Neural cell (in vitro differentiated cells): Measurements from ENCODE around the gene DIDO1. TPM values are rescaled to one million over a fixed set of nuclear protein-coding genes. Genes with fewer than 3 reads are reported as not detected.

Experiments
- H2AFZ ChIP-seq: fragments of 200-600, 300-800 bp; sonication (generic), shearing (Covaris generic); 2 replicates; pipeline ENCODE4 v1.6.0; 2014; ENCODE audit warnings: low read depth, mild to moderate bottlenecking, antibody characterized with exemption, low read length, moderate library complexity
- H3F3A ChIP-seq: fragments of 200-600 bp; shearing (Covaris generic); 2 replicates; pipeline ENCODE4 v1.6.1; 2016; ENCODE audit warnings: mild to moderate bottlenecking, moderate library complexity, mixed read lengths, antibody characterized with exemption, low read length; ENCODE audit not compliant: insufficient read depth, poor library complexity, severe bottlenecking
- H3K27ac ChIP-seq: fragments of 200-600, 300-800 bp; sonication (generic), shearing (Covaris generic); 2 replicates; pipeline ENCODE4 v1.5.1; 2014; ENCODE audit warnings: mild to moderate bottlenecking, low read length, moderate library complexity
- H3K27me3 ChIP-seq: fragments of 300-800, 200-600 bp; sonication (generic), shearing (Covaris generic); 2 replicates; pipeline ENCODE4 v1.6.0; 2014; ENCODE audit warnings: mild to moderate bottlenecking, low read depth, low read length, moderate library complexity; ENCODE audit not compliant: insufficient read depth
- H3K36me3 ChIP-seq: fragments of 300-800, 200-600 bp; sonication (generic), shearing (Covaris generic); 2 replicates; pipeline ENCODE4 v1.5.1; 2014; ENCODE audit warnings: mild to moderate bottlenecking, antibody characterized with exemption, low read length, moderate library complexity; ENCODE audit not compliant: insufficient read depth
- H3K4me2 ChIP-seq: fragments of 300-800, 200-600 bp; sonication (generic), shearing (Covaris generic); 2 replicates; pipeline ENCODE4 v1.6.0; 2014; ENCODE audit warnings: mild to moderate bottlenecking, low read length
- H3K4me3 ChIP-seq: fragments of 300-800, 200-600 bp; sonication (generic), shearing (Covaris generic); 2 replicates; pipeline ENCODE4 v1.5.1; 2014; ENCODE audit warnings: mild to moderate bottlenecking, low read length, moderate library complexity
- H3K79me2 ChIP-seq: fragments of 200-600 bp; shearing (Covaris generic); replicated peaks from 2 replicates; pipeline ENCODE4 v1.6.0; 2014; ENCODE audit warnings: mild to moderate bottlenecking, low read length, moderate library complexity; ENCODE audit not compliant: insufficient read depth
- H3K9ac ChIP-seq: fragments of 300-800, 200-600 bp; sonication (generic), shearing (Covaris generic); 2 replicates; pipeline ENCODE4 v1.6.1; 2016; ENCODE audit warnings: mild to moderate bottlenecking, low read length, mixed read lengths
- H3K9me2 ChIP-seq: fragments of 200-600 bp; shearing (Covaris generic); 2 replicates; pipeline ENCODE4 v1.6.1; 2016; ENCODE audit warnings: mild to moderate bottlenecking, low read length, mixed read lengths; ENCODE audit not compliant: insufficient read depth
- H3K9me3 ChIP-seq: fragments of 200-600, 300-800 bp; sonication (generic), shearing (Covaris generic); 2 replicates; pipeline ENCODE4 v1.6.1; 2016; ENCODE audit warnings: mild to moderate bottlenecking, mixed run types, low read length, moderate library complexity, mixed read lengths
- H4K20me1 ChIP-seq: fragments of 200-600 bp; shearing (Covaris generic); 2 replicates; pipeline ENCODE4 v1.6.1; 2016; ENCODE audit warnings: mild to moderate bottlenecking, mixed run types; ENCODE audit not compliant: insufficient read depth
- EP300 ChIP-seq: fragments of 450-650 bp; conservative IDR thresholded peaks from 2 replicates; pipeline ENCODE4 v1.6.1; 2014; ENCODE audit warnings: antibody characterized with exemption, mild to moderate bottlenecking, moderate library complexity; ENCODE audit not compliant: poor library complexity, severe bottlenecking
- EZH2 ChIP-seq: fragments of 200-600, 300-800 bp; shearing (Covaris generic), sonication (generic); IDR thresholded peaks from 2 replicates; pipeline ENCODE4 v1.6.1; 2014; ENCODE audit warnings: antibody characterized with exemption, low read length, borderline replicate concordance, mild to moderate bottlenecking; ENCODE audit not compliant: insufficient read depth, poor library complexity, severe bottlenecking
- MXI1 ChIP-seq: fragments of 450-650 bp; conservative IDR thresholded peaks from 2 replicates; pipeline ENCODE4 v1.6.1; 2014; ENCODE audit warnings: antibody characterized with exemption, mild to moderate bottlenecking; ENCODE audit not compliant: poor library complexity, severe bottlenecking
- POLR2AphosphoS5 ChIP-seq: IDR thresholded peaks from 2 replicates; pipeline ENCODE4 v1.6.1; 2012
- RAD21 ChIP-seq: fragments of 450-650 bp; conservative IDR thresholded peaks from 2 replicates; pipeline ENCODE4 v1.6.1; 2014; ENCODE audit warnings: antibody characterized with exemption, mild to moderate bottlenecking, moderate library complexity
- SMC3 ChIP-seq: fragments of 450-650 bp; conservative IDR thresholded peaks from 2 replicates; pipeline ENCODE4 v1.6.1; 2014; ENCODE audit warnings: antibody characterized with exemption, mild to moderate bottlenecking, moderate library complexity; ENCODE audit not compliant: poor library complexity
- TAF1 ChIP-seq: IDR thresholded peaks from 2 replicates; pipeline ENCODE4 v1.6.1; 2012; ENCODE audit warnings: low read depth
- polyA plus RNA-seq: library from polyadenylated mRNA; depleted of rRNA; stranded (reverse); fragments of >200 nt; gene quantifications from 2 replicates; pipeline ENCODE4 v1.2.3, GENCODE V29; 2014
- TF ChIP-seq, protein P1 (sequence below): IDR thresholded peaks from 2 replicates; pipeline ENCODE4 v1.6.1; 2012; ENCODE audit warnings: borderline replicate concordance
- TF ChIP-seq, protein P2 (sequence below): fragments of 450-650 bp; IDR thresholded peaks from 2 replicates; pipeline ENCODE4 v1.5.1; 2014; ENCODE audit warnings: antibody characterized with exemption, mild to moderate bottlenecking, moderate library complexity; ENCODE audit not compliant: poor library complexity, severe bottlenecking

Gene DIDO1
- polyA plus RNA-seq, 1 donor from 2014 or later = 42.8 TPM

DNA sequence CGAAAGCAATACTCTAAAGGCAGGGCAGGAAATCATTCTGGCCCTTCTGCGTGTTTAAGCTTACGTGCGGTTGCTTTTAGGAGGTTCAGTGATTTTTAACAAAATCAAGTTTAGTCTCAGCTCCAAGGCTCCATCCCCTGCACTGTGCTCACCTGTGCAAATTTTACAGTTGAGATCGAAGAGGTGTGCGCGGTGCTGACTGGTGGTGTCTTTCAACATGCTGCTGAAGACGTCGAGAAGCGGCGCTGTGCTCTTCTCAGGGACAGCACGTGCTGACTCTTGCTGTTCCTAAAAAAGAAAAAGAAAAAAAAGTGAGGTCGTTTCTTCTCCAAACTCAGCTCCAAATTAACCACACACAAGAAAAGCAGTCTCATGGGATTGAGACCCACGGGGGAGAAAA, 32.0 kb downstream of the DIDO1 start:
- H3K9me2 ChIP-seq = no peaks in the 10 kb centered on the region
- peaks cover 13% of the 10 kb centered on the region for H3K36me3 ChIP-seq
- H3K79me2 ChIP-seq = no peaks in the 10 kb centered on the region
- H3K9me3 ChIP-seq = no peaks in the 10 kb centered on the region
- H3K27ac ChIP-seq = no peak overlapping the region
- no peaks in the 10 kb centered on the region for H3F3A ChIP-seq
- no peak overlapping the region for H3K9ac ChIP-seq
- no peaks in the 10 kb centered on the region for H4K20me1 ChIP-seq
- H3K4me2 ChIP-seq = no peak overlapping the region
- H2AFZ ChIP-seq = no peak overlapping the region
- H3K4me3 ChIP-seq = no peak overlapping the region
- TF ChIP-seq MXI1 = no peak
- no peak for TF ChIP-seq POLR2AphosphoS5
- TF ChIP-seq, protein P1, sequence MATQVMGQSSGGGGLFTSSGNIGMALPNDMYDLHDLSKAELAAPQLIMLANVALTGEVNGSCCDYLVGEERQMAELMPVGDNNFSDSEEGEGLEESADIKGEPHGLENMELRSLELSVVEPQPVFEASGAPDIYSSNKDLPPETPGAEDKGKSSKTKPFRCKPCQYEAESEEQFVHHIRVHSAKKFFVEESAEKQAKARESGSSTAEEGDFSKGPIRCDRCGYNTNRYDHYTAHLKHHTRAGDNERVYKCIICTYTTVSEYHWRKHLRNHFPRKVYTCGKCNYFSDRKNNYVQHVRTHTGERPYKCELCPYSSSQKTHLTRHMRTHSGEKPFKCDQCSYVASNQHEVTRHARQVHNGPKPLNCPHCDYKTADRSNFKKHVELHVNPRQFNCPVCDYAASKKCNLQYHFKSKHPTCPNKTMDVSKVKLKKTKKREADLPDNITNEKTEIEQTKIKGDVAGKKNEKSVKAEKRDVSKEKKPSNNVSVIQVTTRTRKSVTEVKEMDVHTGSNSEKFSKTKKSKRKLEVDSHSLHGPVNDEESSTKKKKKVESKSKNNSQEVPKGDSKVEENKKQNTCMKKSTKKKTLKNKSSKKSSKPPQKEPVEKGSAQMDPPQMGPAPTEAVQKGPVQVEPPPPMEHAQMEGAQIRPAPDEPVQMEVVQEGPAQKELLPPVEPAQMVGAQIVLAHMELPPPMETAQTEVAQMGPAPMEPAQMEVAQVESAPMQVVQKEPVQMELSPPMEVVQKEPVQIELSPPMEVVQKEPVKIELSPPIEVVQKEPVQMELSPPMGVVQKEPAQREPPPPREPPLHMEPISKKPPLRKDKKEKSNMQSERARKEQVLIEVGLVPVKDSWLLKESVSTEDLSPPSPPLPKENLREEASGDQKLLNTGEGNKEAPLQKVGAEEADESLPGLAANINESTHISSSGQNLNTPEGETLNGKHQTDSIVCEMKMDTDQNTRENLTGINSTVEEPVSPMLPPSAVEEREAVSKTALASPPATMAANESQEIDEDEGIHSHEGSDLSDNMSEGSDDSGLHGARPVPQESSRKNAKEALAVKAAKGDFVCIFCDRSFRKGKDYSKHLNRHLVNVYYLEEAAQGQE = no peak
- no peak for TF ChIP-seq EZH2
- no peak for TF ChIP-seq RAD21
- no peak for TF ChIP-seq TAF1
- TF ChIP-seq EP300 = no peak
- TF ChIP-seq SMC3 = no peak
- TF ChIP-seq, protein P2, sequence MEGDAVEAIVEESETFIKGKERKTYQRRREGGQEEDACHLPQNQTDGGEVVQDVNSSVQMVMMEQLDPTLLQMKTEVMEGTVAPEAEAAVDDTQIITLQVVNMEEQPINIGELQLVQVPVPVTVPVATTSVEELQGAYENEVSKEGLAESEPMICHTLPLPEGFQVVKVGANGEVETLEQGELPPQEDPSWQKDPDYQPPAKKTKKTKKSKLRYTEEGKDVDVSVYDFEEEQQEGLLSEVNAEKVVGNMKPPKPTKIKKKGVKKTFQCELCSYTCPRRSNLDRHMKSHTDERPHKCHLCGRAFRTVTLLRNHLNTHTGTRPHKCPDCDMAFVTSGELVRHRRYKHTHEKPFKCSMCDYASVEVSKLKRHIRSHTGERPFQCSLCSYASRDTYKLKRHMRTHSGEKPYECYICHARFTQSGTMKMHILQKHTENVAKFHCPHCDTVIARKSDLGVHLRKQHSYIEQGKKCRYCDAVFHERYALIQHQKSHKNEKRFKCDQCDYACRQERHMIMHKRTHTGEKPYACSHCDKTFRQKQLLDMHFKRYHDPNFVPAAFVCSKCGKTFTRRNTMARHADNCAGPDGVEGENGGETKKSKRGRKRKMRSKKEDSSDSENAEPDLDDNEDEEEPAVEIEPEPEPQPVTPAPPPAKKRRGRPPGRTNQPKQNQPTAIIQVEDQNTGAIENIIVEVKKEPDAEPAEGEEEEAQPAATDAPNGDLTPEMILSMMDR = no peak
- no peaks in the 10 kb centered on the region for H3K27me3 ChIP-seq

GRCh38 chr20:62893700-62894099, 32.6 kb downstream of the DIDO1 start:
- no peak overlapping the region for H3K27ac ChIP-seq
- TF ChIP-seq, protein P1 = no peak
- TF ChIP-seq TAF1 (no peak), POLR2AphosphoS5 (no peak)
- peaks cover 13% of the 10 kb centered on the region for H3K36me3 ChIP-seq
- no peaks in the 10 kb centered on the region for H3K9me3 ChIP-seq
- H3K79me2 ChIP-seq = no peaks in the 10 kb centered on the region
- H3K4me3 ChIP-seq = no peak overlapping the region
- H3K27me3 ChIP-seq = no peaks in the 10 kb centered on the region
- H3K4me2 ChIP-seq = no peak overlapping the region
- H3K9ac ChIP-seq = no peak overlapping the region
- H3K9me2 ChIP-seq = no peaks in the 10 kb centered on the region
- H2AFZ ChIP-seq = no peak overlapping the region
- no peaks in the 10 kb centered on the region for H3F3A ChIP-seq
- no peaks in the 10 kb centered on the region for H4K20me1 ChIP-seq
